ENCODE measurements around the gene MICAL3. TPM values are rescaled to one million over a fixed set of nuclear protein-coding genes. Genes with fewer than 3 reads are reported as not detected.

The MICAL3 gene
- total and polyA plus RNA-seq, 9 donors: 17.5 to 106 (median 81.3) TPM

GRCh38 chr22:17884084-17884483 is 140.3 kb downstream of the MICAL3 start:
- WGBS, 3 donors: 61 to 68% (median 63%) methylated on average over 6 of the region's 6 CpGs
- Histone ChIP-seq H3K4me3 (no peak overlapping the region), H3K27ac (no peak overlapping the region), H3K27me3 (no peaks in the 10 kb centered on the region), H3K9me3 (no peaks in the 10 kb centered on the region), H3K4me1 (ENCODE audit: insufficient read depth) (no peaks in the 10 kb centered on the region), H3K36me3 (no peaks in the 10 kb centered on the region)
- intact Hi-C loops (cut with DNase I): loop anchor here in 2 of 4 donors (10.0 kb wide), 1 partner anchor 49 kb away; no protein-coding TSS in a partner anchor
- TF ChIP-seq EP300 (IDR thresholded peaks at IDR 0.05) (no peak), CTCF (IDR thresholded peaks at IDR 0.05) (no peak), POLR2A (IDR thresholded peaks at IDR 0.05) (no peak)
- DNase-seq: peak in 1 of 5 donors; percentile 30

GRCh38 chr22:17883356-17883755 is 141.0 kb downstream of the MICAL3 start:
- Histone ChIP-seq H3K9me3 (no peaks in the 10 kb centered on the region), H3K27me3 (no peaks in the 10 kb centered on the region), H3K4me3 (no peak overlapping the region), H3K4me1 (ENCODE audit: insufficient read depth) (no peaks in the 10 kb centered on the region), H3K27ac (no peak overlapping the region), H3K36me3 (no peaks in the 10 kb centered on the region)
- TF ChIP-seq EP300 (IDR thresholded peaks at IDR 0.05): no peak
- TF ChIP-seq CTCF (IDR thresholded peaks at IDR 0.05): no peak
- no peak for TF ChIP-seq POLR2A (IDR thresholded peaks at IDR 0.05)
- DNase-seq: peak in 1 of 5 donors; percentile 3
- WGBS, 3 donors: 81 to 85% (median 81%) methylated on average over 9 of the region's 9 CpGs
- intact Hi-C loops (cut with DNase I): loop anchor here in 2 of 4 donors (10.0 kb wide), 1 partner anchor 49 kb away; no protein-coding TSS in a partner anchor

GRCh38 chr22:17882727-17883126 is 141.6 kb downstream of the MICAL3 start:
- intact Hi-C loops (cut with DNase I): loop anchor here in 2 of 4 donors (10.0 kb wide), 1 partner anchor 48 kb away; no protein-coding TSS in a partner anchor
- no peak overlapping the region for H3K27ac ChIP-seq
- 89 to 92% (median 90%) methylated on average over 8 of the region's 8 CpGs for WGBS, 3 donors
- no peak for TF ChIP-seq POLR2A (IDR thresholded peaks at IDR 0.05)
- TF ChIP-seq EP300 (IDR thresholded peaks at IDR 0.05): no peak
- TF ChIP-seq CTCF (IDR thresholded peaks at IDR 0.05): no peak
- no peaks in the 10 kb centered on the region for H3K4me1 ChIP-seq (ENCODE audit: insufficient read depth)
- peak in 1 of 5 donors; percentile 13 for DNase-seq
- H3K9me3 ChIP-seq: no peaks in the 10 kb centered on the region
- no peaks in the 10 kb centered on the region for H3K27me3 ChIP-seq
- no peaks in the 10 kb centered on the region for H3K36me3 ChIP-seq
- H3K4me3 ChIP-seq: no peak overlapping the region

GRCh38 chr22:17882162-17882561 is 142.2 kb downstream of the MICAL3 start:
- Histone ChIP-seq H3K4me1 (ENCODE audit: insufficient read depth) (no peaks in the 10 kb centered on the region), H3K9me3 (no peaks in the 10 kb centered on the region), H3K36me3 (no peaks in the 10 kb centered on the region), H3K27ac (no peak overlapping the region), H3K4me3 (no peak overlapping the region), H3K27me3 (no peaks in the 10 kb centered on the region)
- TF ChIP-seq EP300 (IDR thresholded peaks at IDR 0.05) (no peak), CTCF (IDR thresholded peaks at IDR 0.05) (no peak), POLR2A (IDR thresholded peaks at IDR 0.05) (no peak)
- intact Hi-C loops (cut with DNase I): loop anchor here in 2 of 4 donors (10.0 kb wide), 1 partner anchor 47 kb away; no protein-coding TSS in a partner anchor
- peak in 1 of 5 donors; percentile 6 for DNase-seq
- WGBS, 3 donors: 91 to 100% (median 96%) methylated on average over 2 of the region's 2 CpGs
